HG02884 (cell line): ENCODE measurements around the gene FADS3.

Source experiments
- ATAC-seq: cut with Tn5 transposase; IDR thresholded peaks from one replicate; pipeline ENCODE4 v1.9.1; 2021; ENCODE audit warnings: mild to moderate bottlenecking, moderate library complexity; ENCODE audit not compliant: unreplicated experiment

The FADS3 gene

GRCh38 chr11:61900251-61900650 lies 8.9 kb upstream of the FADS3 start:
- no peak for ATAC-seq

DNA sequence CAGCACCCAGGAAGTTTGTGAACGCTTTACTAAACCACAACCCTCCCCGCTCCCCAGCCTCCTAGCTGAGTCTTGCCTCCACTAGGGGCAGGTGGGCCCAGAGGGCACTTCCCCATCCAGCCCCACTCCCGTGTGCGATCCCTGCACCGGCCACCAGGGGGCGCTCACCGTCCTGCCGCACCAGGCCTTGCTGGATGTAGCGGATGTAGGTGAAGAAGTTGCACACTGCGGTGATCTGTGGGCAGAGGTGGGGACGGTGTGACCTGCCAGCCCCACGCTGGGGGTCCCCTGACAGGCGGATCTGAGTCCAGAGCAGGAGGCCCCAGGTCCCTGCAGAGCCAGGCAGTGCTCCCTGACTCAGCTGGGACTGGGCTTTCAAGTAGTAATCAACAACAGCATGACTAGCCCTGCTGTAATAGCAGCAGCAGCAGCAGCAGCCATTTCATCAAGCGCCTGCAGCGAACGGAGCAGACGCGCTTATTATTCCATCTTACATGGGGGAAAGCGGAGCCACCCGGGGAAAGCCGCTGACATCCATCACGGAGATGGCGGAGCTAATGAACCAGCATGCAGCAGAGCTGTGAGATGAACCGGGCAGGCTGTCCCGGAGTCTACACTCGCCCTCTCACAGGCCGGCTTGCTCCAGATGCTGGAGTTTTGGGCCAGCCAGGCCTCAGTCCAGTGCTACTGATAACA lies 7.9 kb upstream of the FADS3 start:
- no peak for ATAC-seq

- no peak for ATAC-seq
Observed at GRCh38 chr11:61898247-61898582, 6.9 kb upstream of the FADS3 start.

- no peak for ATAC-seq
Observed at GRCh38 chr11:61897387-61898246, 6.3 kb upstream of the FADS3 start.

DNA sequence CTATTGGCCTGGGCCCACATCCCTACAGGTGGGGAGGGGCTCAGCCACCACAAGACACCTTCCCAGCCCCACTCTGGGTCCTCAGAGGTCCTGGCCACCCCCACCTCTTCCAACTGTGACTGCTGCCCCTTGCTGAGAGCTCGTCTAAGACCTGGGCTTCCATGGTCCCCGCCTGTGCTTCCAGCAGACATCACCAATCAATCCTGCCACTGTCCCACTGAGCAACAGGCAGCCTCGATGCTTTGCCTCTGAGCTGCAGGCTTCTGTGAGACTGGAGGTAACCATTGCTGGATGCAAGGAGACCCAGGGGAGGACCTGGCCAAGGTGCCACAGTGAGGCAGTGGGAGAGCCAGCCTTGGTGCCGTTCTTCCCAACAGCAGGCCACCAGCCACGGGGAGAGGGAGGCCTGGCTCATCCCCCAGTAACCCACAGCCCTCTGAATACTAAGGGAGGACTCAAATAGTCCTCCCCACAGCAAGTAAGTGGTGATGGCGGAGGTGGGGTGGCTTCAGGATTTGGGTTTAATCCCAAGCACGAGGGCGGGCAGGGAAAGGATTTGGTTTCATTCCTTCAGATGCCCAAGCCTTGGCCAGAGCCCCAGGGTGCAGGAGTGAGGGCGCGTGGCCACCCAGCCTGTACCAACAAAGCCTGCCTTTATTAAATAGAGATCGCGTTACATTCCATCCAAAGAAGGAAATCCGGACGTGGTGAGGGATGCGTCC lies 5.5 kb upstream of the FADS3 start:
- ATAC-seq, result no peak

DNA sequence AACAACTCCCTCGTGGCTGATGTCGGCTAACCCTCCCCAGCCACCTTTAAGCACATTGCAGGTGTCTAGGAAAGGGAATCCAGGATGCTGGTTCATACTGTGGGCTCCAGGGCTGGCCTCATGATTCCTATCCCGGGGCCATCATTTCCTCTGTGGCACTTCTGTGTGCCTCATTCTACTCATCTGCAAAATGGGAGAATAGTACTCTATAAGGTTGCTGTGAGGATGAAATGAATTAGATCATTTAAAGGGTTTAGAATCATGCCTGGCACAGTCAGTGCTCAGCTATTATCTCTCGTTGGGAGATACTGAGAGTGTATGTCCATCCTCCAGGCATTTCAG lies 4.3 kb upstream of the FADS3 start:
- no peak for ATAC-seq

- no peak for ATAC-seq
Observed at GRCh38 chr11:61895046-61895717, 3.8 kb upstream of the FADS3 start.

GRCh38 chr11:61893981-61894380 lies 2.6 kb upstream of the FADS3 start:
- ATAC-seq, result no peak

- ATAC-seq, result no peak
Observed at GRCh38 chr11:61892085-61892370, 683 bp upstream of the FADS3 start.

DNA sequence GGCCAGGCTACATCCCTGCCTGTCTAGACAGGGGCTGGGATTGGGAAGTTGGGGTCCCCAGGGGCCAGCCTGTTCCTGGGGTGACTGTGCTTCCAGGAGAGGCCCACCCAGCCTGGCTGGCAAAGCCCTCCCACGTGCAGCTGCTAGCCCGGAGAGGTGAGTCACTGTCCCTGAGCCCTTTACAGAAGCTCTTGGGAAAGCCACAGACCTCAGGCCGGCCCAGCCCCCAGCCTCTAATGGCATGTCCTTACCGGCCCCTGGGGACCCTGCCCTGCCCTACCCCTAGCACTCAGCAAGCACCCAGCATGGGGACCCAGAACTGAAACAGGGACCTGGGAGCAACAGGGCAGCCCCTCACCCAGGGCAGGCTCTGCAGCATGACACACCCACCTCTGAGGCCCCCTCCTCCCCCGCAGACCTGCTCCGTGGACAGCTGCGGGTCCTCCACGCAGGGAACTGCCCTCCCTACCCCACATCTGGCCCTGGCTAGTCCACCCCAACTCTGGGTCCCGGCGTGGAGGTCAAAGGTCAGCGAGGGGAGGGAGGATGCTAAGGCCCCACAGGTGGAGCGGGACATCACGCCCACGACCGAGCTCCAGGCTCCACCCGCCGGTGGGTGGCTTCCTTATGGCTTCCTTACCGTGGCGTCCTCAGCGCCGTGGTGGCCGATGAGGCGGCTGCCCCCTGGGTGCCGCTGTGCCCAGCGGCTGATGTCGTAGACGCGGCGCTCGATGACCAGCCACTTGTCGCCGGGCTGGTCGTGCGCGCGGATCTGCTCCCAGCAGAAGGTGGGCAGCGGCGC lies 615 bp downstream of the FADS3 start:
- no peak for ATAC-seq

GRCh38 chr11:61889831-61890230 lies 1.5 kb downstream of the FADS3 start:
- no peak for ATAC-seq

GRCh38 chr11:61888590-61888989 lies 2.8 kb downstream of the FADS3 start:
- ATAC-seq, result no peak

GRCh38 chr11:61887839-61888494 lies 3.4 kb downstream of the FADS3 start:
- no peak for ATAC-seq

DNA sequence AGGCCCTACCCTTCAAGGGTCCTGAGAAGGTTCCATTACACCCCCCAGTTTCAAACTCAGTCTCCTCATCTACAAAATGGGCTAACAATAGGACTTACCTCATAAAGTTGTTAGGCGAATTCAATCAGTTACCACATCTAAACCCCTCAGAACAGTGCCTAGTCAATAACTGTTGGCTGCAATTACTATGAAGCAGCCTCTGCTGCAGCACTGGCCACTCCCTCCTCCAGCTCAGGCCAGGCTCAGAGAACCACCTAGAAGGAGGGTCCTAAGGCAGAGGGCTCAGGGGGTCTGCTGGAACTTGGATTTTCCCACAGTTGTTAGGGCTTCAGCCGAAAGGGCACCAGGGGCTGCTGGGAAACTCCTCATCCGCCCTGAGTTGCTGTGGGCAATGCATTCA lies 4.7 kb downstream of the FADS3 start:
- no peak for ATAC-seq

DNA sequence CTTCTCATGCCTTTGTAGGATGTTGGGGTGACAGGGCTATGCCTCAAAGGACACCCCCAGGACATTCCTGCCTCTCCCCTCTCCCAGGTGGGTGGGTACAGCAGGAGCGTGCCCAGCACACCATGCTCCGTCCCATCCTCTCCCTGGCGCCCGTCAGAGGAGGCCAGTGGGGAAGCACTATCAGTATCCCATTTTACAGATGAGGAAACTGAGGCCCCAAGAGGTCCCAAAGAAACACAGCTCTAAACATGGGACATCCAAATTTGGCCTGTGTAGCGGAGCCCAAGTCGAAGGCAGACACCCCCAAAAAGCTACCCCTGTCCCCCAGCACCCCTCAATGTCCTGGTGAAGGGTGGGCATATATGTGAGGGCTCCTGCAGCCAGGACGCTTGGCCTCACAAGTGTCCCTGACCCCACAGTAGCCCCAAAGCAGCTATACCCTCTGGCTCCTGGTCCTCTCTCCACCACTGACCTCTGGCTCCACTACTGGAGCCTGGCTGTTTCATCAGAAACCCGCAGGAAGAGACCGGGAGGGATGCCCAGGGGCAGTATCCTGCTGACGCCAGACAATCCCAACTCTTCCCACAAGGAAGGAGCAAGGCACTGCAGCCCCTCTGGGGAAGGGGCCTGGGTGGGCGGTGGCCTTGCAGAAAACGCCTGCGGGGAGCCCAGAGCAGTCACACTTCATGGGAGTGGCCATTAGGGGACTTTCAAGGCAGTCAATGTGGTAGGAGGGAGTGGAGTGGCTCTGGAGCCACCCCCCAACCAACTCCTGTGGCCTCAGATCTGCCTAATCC lies 5.4 kb downstream of the FADS3 start:
- ATAC-seq, result no peak

DNA sequence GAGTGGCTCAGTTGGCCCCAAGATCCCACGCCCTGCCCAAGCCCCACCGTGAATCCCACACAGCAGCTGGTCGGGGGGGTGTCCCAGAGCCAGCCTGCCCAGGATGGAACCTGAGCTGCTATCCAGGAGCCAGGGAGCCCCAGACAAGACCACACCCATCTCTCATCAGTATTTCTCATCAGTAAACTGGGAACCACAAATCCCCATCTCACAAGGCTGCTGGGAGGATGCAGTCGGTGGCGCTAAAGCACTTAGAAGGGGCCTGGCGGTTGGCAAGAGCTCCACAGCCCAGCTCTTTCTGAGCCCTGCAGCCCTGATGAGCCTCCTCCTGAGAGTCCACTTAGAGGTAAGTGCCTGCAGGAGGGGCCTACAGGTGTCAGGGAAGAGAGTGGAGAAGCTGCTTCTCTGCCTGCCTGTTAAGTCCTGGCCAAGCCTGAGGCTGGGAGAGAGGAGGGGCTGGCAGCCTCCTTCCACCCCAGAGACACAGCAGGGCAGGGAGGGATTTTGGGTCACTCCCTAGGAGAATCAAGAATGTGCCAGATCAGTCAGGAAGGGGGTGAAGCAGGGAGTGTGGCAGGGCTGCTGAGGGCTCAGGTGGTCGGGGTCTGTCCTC lies 6.1 kb downstream of the FADS3 start:
- ATAC-seq, result no peak

DNA sequence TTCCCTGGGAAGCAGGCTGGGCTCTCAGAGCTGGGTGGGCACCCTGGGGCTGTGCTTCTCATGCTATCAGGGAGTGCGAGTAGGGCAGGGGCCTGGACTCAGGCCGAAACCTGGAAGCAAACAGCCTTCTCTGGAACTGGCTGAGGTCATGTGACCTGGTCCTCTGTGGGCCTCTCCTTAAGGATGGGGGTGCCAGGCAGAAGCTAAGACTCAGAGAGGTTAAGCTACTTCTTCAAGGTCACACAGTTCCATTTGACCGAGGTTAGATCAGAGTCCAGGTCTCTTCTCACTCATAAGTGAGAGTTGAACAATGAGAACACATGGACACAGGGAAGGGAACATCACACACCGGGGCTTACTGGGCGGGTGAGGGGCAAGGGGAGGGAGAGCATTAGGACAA lies 7.4 kb downstream of the FADS3 start:
- no peak for ATAC-seq

DNA sequence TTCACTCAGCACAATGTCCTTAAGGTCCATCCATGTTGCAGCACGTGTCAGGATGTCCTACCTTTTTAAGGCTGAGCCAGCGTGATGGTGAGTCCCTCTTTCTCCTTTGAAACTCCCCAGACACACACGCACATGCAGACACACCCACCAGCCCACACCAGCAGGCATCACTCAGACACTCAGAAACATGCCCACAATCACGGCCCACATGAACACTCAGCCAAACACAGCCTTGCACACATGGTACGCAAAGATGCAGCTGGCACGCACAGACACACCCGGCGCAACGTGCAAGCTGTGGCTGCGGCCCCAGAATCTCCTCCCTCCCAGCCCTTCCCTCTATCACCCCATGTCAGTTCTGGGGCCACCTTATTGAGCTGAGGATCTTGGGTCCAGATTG lies 8.0 kb downstream of the FADS3 start:
- ATAC-seq, result no peak

DNA sequence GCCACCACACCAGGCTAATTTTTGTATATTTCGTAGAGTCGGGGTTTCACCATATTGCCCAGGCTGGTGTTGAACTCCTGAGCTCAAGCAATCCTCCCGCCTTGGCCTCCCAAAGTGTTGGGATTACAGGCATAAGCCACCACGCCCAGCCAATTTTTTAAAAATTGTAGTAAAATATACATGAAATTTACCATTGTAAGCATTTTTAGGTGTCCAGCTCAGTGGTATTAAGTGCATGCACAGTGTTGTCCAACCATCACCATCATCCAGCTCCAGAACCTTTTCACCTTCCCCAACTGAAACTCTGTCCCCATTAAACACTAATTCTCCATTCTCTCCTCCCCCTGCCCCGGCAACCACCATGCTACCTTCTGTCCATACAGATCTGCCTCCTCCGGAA lies 8.5 kb downstream of the FADS3 start:
- no peak for ATAC-seq
